NCI-H69 (cell line): ENCODE results near the gene DIPK1C.
"Not testable (repeated sequence)": the region's sequence is repeated elsewhere in the genome, so short reads cannot be mapped to it uniquely, and the experiment has no call there.

ENCODE experiments used
- DNase-seq: peaks from one replicate; lab custom pipeline; 2025; lab: John Stamatoyannopoulos, UW

The DIPK1C gene

DNA sequence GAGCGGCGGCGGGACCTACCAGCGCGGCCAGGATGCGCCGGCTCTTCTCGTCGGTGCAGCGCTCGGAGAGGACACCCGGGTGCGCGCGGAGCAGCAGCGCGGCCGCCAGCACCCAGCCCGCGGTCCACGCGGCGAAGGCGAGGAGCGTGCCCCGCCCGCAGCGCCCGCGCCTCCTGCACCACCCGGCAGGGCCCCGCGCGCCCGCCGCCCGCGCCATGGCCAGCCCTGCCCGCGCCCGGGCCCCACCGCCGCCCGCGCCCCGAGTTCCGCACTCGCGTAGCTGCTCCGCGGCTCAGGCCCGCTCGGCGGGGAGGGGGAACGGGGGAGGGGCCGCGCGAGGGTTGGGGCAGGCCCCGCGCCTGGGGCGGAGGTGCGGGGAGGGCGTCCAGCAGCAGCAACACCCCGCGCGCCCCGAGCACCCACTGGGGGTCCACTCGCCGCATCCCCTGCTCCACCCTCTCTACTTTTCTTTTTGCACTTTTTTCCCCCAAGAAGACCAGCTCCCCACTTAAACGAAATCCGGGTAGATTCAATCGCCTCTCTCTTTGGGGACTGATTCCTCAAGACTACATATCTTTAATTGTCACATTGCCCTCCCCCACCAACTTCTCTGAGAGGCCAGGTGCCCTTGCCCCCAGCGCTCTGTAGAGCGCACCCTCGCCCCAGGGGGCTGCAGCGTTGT, at the start of gene DIPK1C:
TSS of gene DIPK1C (minus strand) at position 266 of the 682 bp plus-strand sequence. CDS start at position 217, 49 bp downstream.
- DNase-seq = peak; percentile 65

DNA sequence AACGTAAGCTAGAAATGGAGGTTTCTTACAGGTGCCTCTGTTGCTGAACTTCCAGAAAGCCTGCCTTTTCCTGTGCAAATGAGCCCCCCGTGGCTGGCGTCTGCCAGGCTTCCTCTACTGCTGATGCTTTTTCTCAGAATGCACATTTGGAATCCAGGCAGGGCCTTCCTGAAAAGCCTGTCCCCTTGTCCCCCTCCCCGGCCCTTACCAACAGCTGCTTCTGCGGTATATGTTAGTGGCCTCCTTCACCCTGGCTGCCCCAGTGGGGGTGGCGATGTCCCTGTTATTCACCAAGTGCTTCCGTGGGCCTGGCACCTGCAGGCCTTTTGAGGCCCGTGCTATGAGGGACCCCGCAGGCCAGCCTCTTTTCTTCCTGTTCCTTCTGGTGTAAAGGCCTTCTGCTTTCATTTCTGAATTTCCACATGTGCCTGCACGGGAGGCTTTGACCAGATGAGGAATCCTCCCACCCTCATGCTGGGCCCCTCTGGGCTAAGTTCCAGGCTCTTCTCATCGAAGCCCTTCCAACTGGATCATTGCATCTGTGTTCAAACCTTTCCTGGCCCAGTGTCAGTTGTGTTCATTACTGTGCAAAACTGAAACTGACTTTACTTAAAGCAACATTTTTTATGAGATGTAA, 49.5 kb upstream of the DIPK1C start:
- no peak for DNase-seq

DNA sequence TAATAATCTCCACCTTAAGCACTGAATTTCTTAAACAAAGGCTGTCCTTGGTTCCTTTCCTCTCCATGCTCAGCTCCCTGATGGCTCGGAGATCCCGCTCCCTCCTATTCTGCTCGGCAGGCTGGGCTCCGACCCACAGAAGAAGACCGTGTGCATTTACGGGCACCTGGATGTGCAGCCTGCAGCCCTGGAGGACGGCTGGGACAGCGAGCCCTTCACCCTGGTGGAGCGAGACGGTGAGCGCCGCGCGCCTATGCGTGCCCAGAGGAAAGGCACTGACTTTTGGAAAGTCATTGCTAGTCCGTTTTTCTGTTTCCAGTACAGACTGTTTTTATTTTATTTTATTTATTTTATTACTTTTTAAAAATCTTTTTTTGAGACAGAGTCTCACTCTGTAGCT, 48.7 kb upstream of the DIPK1C start:
- DNase-seq = no peak

DNA sequence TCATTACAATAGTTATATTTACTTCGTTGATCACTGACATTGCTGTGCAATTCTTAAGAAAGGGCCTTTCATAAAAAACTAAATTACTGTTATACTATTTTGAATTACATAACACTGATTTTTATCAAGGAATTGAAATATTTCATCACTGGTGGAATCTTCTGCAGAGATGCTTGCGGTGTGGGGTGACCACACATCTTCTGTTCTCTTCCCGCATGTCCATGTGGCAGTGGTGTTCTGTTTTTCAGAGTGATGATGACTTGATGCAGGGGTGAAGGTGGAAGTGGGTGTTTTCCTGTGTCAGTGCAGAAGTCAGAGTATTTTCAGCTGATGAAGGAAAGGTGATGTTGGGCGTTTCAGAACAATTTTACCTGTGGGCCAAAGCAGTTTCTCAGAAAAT, 46.0 kb upstream of the DIPK1C start:
- no peak for DNase-seq

DNA sequence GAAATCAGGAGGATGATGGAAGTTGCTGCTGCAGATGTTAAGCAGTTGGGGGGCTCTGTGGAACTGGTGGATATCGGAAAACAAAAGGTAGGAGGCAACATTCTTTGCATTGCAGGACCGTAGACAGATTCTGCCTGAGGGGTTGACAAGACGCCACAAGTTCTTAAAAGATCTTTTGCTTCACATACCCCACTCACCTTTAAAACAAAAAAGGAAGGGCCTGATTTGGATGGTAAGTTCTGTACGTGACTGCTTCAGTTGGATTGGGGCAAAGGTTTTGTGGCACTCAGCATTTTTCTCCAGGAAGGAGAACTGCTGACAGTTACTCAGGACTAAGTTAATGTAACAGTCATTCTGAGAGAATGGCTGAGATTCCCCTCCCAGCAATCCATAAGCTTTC, 44.3 kb upstream of the DIPK1C start:
- no peak for DNase-seq

DNA sequence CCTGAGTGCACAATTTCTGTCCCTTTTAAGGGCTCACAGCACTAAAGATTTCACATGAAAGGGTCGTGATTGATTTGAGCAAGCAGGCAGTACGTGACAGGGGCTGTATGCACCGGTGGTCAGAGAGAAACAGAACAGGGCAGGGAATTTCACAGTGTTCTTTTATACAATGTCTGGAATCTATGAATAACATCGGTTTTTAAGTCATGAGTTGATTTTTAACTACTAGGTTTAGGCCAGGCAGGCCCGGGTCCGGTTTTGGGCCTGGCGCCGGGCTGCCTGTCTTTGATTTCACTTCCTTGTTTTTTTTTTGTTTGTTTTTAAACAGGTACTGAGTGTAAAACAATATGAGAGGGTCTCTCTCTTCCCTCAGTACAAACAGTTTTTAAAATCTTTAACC, 43.7 kb upstream of the DIPK1C start:
- not testable (repeated sequence) for DNase-seq

DNA sequence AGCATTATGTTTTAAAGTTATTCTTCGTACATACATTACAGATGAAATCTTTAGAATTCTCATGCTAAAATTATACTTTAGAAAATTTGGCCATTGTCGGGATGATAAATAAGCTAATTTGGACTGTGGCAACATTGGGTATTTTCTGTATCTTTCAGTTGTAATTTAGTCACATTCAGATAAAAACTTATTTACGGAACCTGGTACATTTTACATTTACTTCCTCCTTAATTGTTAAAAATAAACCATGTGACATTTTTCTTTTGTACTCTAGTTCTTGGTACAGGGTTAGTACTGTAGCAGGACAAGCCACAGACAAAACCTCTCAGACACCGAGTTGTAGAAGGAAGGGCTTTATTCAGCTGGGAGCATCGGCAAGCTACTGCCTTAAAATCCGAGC, 43.3 kb upstream of the DIPK1C start:
- no peak for DNase-seq

DNA sequence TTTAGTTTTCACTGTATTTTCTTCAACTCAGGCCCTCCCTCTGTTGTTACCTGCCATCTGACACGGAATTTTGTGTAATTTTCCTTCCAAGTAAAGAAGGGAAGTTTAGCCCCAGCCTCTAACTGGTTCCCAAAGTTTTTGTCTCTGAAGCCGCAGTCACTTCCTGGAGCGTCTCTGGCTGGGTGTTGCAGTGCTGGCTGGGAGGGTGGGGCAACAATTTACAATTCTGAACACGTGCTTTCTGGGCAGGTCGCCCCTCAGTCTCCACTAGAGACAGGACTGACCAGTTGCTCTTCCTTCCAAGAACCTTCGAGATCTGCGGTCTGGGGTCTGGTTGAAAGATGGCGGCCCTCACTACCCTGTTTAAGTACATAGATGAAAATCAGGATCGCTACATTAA, 42.5 kb upstream of the DIPK1C start:
- no peak for DNase-seq

DNA sequence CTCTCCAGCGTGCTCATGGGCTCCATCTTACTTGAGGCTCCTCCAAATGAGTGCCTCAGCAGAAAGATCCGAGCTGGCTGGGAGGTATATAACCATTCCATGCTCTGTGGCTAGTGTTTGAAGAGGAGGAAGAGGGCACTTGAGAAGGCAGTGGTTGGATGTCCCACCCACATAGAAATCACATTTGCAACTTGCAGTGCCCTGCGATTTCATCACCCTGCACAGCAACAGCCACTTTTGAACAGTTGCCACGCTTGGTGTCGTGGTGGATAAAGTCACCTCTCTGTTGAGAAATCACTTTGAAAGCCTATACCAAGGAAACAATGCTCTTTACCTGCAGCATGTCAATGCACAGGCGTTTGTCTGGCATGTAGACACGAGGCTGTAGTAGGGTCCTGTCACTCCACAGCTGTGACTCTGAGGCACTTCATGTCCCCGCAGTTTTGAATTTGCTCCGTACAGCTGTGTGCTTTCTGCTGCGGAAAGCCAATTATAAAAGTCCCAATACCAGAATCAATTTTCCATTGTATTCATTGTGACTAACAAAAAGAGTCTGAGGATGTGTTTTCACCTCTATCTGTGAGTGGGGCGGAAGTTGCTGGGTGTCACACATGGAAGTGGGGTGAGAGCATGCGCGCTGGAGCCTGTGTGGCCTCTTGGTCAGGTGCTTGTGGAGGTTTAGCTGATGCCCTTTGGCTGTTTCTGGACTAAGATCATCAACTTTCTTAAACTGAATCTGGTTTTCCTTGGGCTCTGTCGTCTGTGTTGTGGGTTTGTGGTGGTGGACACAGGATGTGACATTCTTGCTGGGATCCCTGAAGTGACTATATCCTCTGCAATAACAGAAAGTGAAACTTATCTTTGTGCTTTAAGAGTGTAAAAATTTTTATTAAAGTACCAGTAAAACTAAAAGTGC, 41.9 kb upstream of the DIPK1C start:
- no peak for DNase-seq

DNA sequence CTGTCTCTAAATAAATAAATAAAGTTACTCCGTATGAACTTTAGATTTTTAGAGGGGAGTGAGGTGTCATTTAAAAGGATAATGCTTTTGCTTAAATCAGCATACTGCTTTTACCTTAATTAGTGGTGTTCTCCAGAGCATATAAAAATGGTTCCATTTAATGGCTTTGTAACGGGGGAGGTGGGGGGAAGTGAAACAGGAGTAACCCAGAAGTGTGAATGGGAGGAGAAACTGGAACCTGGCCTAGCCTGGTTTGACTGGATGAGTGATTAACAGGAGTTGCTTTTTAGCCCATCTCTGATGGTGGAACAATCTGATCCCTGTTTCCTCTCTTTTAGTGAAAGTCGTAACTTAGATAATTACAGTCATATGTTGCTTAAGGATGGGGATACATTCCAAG, 40.7 kb upstream of the DIPK1C start:
- DNase-seq = no peak

DNA sequence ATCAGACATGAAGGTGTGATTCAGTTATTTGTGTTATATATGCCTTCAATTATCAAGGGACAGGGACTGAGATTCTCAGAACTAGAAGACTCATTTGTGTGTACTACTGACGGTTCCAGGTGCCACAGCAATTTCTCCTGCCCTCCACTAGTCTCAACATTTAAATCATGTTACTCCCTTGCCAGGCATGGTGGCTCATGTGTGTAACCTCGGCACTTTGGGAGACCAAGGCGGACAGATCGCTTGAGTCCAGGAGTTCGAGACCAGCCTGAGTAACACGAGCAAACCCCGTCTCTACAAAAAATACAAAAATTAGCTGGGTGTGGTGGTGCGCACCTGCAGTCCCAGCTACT, 40.2 kb upstream of the DIPK1C start:
- DNase-seq = no peak

DNA sequence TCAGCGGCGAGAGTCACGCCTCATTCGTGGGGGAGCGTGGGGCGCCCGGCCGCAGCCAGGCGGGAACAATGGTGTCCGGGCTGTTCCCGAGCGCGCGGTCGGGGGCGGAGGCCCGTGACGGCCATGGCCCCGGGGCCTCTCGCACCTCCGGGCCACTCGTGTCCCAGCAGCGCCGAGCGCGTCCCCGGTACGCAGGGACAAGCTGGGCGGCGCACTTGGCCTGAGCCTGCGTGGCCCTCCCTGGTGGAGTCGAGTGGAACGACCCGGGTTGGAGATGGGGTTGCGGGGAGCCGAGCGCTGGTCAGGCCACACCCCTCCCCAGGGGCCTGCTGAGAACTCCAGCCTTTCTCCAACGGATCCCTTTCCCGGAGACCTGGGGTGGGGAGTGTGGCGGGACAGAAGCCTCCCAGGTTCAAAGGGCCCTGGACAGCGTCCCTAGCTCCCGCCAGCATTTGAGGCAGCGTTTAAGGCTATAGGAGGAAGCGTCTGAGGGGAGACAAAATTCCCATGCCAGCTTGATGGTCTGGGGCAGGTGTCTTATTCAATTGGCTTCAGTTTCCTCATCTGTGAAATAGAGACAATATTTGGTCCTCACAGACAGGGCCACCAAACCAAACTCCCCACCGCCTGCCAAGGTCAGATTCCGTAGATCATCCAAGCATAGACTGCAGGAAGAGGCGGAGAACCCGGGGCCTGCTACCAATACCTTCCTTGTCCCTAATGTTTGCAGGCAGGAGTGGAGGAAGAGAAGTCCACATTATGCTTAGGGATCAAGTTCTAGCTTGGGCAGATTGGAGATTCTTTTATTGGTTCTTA, 39.6 kb upstream of the DIPK1C start:
- peak; percentile 82 for DNase-seq

DNA sequence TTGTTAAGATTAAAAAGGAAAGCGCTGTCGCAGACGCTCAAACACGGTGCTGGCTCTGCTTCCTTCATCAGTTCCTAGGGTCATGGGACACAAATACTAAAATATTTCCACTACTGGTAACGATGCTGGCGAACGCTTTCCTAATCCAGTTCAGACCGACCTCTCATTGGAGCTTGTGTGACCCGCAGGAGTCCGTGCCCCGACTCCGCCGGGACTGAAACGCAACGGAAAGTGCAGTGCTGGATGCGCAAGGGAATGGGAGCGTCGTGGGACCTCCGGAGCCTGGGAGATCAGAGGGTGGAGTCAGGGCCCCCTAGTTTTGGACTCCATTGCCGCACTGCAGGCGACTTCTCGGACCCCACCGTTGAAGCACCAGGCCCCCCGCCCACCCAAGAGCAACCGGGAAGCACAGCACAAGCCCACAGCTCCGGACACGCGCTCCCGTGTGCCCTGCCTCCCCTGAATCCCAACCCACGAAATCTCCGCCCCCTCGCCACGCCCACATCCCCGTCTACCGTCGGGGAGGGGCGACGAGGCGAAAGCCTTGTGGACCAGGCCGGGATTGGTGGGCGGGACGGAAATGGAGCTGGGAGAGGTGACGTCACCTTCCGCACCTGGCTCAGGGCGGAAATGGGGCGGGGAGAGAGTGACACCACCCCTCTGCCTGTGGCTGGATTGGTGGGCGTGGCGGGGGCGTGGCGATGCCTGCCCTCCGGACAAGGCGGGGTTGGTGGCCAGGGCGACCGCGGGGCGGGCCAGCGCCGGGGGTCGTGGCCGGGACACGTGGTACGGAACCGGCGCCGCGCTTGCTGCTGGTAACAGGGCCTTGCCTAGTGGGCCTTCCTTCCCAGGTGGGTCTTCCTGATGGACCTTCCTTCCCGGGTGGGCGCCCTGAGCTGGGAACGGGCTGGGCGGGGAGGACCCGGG, 38.7 kb upstream of the DIPK1C start, which contains the start of gene CNDP2:
TSS of gene CNDP2 (plus strand) at position 783 of the 927 bp plus-strand sequence. CDS start 3,611 bp downstream, outside the sequence.
- DNase-seq = peak; percentile 100

DNA sequence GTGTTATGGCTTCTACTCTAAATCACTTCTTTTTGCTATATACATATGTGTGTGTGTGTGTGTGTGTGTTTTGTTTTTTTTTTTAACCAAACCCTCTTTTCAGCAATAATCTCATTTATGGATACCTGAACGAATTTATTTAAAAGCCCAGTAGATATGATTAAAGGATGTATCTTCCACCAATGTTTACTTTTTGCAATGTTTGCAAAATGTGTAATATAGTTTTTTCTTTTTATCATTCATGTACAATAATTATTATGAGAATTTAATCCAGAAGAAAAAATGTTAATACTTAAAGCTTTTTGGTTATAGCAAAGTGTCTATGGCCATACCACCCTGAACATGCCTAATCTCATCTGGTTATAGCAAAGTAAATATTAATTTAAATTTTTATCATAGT, 37.4 kb upstream of the DIPK1C start:
- no peak for DNase-seq

DNA sequence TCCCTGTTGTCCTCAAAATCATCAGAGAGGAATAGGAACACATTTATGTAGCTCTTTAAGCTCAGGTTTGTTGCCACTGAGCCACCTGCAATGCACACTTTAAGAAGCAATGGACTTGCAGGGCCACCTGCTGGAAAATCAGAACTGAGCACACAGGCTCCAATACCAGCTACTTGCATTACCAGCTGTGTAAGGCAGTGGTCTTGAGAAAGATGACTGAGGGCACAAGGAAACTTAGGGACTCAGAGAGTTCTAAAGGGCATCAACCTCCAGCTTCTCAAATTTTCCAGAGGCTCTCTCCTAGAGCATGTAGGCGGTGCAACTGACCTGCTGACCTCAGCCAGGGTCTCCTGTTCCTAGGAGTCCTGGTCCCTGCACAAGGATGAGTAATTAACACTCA, 36.6 kb upstream of the DIPK1C start:
- DNase-seq = peak; percentile 88

DNA sequence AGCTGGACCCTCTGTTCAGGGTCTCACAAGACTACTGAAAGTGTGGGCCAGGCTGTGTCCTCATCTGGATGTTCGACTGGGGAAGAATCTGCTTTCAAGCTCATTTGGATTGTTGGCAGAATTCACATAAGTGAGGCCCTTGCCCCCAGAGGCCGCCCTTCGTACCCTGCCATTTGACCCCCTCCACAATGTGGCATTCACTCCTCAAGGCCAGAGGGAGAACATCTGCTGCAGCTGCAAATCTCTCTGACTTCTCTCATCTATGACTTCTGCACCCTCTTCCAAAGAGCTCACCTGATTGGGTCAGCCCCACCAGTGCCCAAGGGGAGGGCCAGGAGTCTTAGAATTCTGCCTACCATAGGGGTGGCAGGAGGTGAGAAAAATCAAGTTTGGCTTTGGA, 35.2 kb upstream of the DIPK1C start:
- DNase-seq = no peak

DNA sequence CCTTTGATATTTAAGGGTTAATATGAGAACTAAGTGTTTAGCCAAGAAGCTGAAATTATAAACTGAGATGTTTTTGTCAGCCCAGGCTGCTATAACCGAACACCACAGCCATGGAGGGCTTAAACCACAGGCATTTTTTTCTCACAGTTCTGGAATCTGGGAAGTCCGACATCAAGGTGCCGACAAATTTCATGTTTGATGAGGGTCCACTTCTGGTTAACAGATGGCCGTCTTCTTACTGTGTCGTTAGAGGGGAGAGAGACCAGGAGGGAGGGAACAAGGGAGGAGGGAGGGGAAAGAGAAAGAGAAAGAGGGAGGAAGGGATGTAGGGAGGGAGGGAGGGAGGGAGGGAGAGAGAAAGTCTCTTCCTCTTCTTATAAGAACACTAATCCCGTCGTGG, 32.6 kb upstream of the DIPK1C start:
- DNase-seq = no peak

DNA sequence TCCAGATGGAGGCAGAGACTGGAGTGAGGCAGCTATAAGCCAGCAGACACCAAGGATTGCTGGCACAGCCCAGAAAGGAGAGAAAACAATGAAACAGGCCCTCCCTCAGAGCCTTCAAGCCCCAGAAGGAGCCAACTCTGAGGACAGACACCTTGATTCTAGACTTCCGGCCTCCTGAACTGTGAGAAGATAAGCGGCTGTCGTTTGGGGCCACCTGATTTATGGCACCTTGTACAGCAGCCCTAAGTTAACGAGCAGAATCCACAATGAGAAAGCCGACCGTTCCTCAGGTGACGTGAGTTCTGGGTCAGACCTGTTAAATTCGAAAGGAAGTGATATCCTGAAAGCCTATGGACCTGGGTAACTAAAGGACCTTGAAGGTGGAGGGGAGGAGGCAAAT, 31.8 kb upstream of the DIPK1C start:
- DNase-seq = no peak

DNA sequence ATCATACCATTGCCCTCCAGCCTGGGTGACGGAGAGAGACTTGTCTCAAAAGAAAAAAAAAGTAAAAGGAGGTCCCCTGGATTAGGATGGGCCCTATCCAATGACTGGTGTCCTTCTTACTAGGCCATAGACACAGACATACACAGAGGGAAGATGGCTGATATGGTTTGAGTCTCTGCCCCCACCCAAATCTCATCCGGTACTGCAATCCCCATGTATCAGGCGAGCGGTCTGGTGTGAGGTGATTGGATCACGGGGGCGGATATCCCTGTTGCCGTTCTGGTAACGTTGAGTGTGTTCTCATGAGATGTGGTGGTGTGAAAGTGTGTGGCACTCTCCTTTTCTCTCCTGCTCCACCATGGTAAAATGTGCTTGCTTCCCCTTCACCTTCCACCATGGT, 31.2 kb upstream of the DIPK1C start:
- DNase-seq = no peak

DNA sequence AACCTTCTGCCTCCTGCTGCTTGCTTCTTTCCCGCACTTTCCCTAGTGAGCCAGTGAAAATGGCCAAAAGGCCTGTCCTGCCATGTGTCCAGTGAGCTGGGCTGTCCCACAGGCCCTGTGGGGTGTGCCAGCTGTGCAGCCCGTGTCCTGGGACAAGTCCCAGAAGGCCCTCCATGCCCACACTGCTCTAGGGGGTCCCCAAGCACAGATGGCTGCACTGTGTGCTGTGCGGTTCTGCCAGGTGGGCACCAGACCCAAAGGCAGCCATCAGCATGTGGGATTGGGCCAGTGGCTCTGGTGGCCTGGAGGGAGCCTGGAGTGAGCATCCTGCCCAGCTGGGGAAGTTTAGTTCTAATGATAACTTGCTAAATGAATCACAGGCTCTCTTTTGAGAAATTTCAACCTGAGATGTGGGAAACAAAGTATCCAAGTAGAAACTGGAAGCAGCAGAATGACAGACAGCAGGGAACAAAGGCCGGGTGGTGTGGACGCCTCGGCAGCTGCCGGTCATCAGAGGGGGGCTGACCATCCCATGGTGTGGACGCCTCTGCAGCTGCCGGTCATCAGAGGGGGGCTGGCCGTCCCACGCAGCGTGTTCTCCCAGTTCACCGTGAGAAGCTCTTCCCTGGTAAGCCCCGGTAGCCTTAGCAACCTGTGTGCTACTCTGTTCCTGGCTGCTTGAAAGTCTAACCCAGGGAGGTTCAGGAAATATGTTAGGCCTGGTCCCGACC, 29.2 kb upstream of the DIPK1C start:
- DNase-seq = no peak
